Panc1 (cell line): ENCODE data around the gene CDCA3.

Source experiments
- POLR2AphosphoS5 ChIP-seq: IDR thresholded peaks from 2 replicates; pipeline ENCODE4 v1.6.1; 2012; ENCODE audit warnings: mild to moderate bottlenecking, low read depth, low read length, moderate library complexity
- SIN3A ChIP-seq: IDR thresholded peaks from 2 replicates; pipeline ENCODE4 v1.6.1; 2012; ENCODE audit warnings: low read depth, mild to moderate bottlenecking, low read length, moderate library complexity, borderline replicate concordance; ENCODE audit not compliant: insufficient read depth
- TF ChIP-seq, protein P1 (sequence below): fragments of 450-650 bp; IDR thresholded peaks from 2 replicates; pipeline ENCODE4 v1.5.1; 2017; ENCODE audit warnings: mild to moderate bottlenecking

DNA sequence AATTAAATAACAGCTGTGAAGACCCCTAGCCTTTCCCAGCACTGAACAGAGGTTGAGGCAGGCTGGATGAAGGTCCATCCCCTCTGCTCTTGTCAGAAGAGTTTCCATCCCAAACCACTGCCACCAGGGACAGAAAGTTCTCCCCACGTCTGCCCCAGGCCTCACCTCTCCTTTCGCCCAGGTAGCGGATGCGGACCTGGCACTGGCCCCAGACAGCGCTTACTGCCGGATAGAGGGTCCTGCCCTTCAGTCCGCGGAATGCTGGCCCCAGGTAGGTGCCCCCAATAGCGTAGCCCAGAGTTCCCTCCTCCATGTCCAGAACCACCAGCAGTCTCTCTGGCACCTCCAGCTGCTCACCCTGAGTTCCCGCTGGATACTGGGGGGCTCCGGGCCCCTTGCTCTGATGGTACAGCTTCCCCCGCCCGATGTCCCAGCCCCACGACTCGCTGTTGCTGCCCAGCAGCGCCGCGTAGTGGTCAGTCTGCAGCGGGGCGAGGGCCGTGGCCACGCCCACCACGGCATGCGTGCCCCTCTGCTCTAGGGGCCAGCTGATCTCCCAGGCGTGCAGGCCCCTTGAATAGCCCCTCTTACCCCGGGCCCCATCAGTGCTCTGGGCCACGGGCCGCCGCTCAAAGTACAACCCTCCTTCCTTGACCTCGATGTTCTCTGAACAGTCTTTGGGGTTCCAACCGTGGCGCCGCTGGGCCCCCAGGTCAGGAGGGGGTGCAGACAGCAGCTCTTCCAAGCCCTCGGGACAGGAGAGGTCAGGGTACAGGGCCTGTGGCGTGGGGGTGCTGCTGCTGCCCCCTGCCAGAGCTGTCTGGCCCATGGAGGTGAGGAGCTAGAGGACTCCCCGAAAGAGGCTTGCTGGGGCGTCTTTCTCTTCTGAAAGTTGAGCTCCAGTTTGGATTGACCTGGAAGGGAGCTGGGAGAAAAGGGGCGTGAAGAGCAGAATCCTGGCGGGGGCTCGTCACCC lies 21.3 kb upstream of the CDCA3 start:
- TF ChIP-seq, protein P1, sequence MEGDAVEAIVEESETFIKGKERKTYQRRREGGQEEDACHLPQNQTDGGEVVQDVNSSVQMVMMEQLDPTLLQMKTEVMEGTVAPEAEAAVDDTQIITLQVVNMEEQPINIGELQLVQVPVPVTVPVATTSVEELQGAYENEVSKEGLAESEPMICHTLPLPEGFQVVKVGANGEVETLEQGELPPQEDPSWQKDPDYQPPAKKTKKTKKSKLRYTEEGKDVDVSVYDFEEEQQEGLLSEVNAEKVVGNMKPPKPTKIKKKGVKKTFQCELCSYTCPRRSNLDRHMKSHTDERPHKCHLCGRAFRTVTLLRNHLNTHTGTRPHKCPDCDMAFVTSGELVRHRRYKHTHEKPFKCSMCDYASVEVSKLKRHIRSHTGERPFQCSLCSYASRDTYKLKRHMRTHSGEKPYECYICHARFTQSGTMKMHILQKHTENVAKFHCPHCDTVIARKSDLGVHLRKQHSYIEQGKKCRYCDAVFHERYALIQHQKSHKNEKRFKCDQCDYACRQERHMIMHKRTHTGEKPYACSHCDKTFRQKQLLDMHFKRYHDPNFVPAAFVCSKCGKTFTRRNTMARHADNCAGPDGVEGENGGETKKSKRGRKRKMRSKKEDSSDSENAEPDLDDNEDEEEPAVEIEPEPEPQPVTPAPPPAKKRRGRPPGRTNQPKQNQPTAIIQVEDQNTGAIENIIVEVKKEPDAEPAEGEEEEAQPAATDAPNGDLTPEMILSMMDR: peak; percentile 96
- TF ChIP-seq POLR2AphosphoS5 (0 out of 2 replicates have a peak, but pooled peaks have one; percentile 1), SIN3A (0 out of 2 replicates have a peak, but pooled peaks have one; percentile 42)
